Lower lobe of right lung (tissue), 2 donors: ENCODE data around the gene GRIA4. TPM values are rescaled to one million over a fixed set of nuclear protein-coding genes. Genes with fewer than 3 reads are reported as not detected.
"Not testable (repeated sequence)": the region's sequence is repeated elsewhere in the genome, so short reads cannot be mapped to it uniquely, and the experiment has no call there.

ENCODE experiments used
- ATAC-seq, 2 donors: fragments of 200-7000 bp; cut with Tn5 transposase; one replicate each; pipeline ENCODE4 v1.9.1; 2020 to 2022; ENCODE audit warnings: mild to moderate bottlenecking in 2 of 2, moderate library complexity in 2 of 2
- DNase-seq: peaks from one replicate; pipeline ENCODE4 v3.0.0-alpha.2; 2020
- H3K27ac ChIP-seq: fragments of 200-600 bp; one replicate; pipeline ENCODE4 v1.8.0; 2022
- H3K27me3 ChIP-seq: fragments of 200-600 bp; one replicate; pipeline ENCODE4 v1.8.0; 2022; ENCODE audit warnings: low read depth
- H3K36me3 ChIP-seq: fragments of 200-600 bp; one replicate; pipeline ENCODE4 v1.8.0; 2022; ENCODE audit warnings: mild to moderate bottlenecking
- H3K4me1 ChIP-seq: fragments of 200-600 bp; one replicate; pipeline ENCODE4 v1.8.0; 2022
- H3K4me3 ChIP-seq: fragments of 200-600 bp; one replicate; pipeline ENCODE4 v1.8.0; 2022; ENCODE audit warnings: mild to moderate bottlenecking
- H3K9me3 ChIP-seq: fragments of 200-600 bp; one replicate; pipeline ENCODE4 v1.8.0; 2022
- CTCF ChIP-seq: fragments of 200-600 bp; IDR thresholded peaks from one replicate; pipeline ENCODE4 v1.8.0; 2022; ENCODE audit warnings: antibody characterized with exemption, mild to moderate bottlenecking
- intact Hi-C: fragments of 100-400 bp; cut with DNase I; formaldehyde crosslinking; loops from one replicate; pipeline ENCODE4 v1.11.0; 2022
- total RNA-seq: library from RNA; stranded (reverse); fragmentation: NEBNext Ultra II Directional; extraction: Animal tissue kit (Norgen Biotek cat#: 25700); gene quantifications from one replicate; pipeline ENCODE4 v1.2.1, GENCODE V29; 2021
- donor health status: DM: no; HTN: yes; CAD: no; lungs with severe emphysema.

GRIA4 gene
- total RNA-seq, 1 donor from 2014 or later: not detected

- Histone ChIP-seq H3K4me1 (no peaks in the 10 kb centered on the region), H3K36me3 (no peaks in the 10 kb centered on the region), H3K27me3 (no peaks in the 10 kb centered on the region), H3K4me3 (no peak overlapping the region), H3K27ac (no peak overlapping the region), H3K9me3 (no peaks in the 10 kb centered on the region)
- no peak for TF ChIP-seq CTCF
- intact Hi-C loops: no loop called here
- ATAC-seq (no peak), DNase-seq (no peak)
Observed at GRCh38 chr11:105774899-105775298, 165.0 kb downstream of the GRIA4 start.

- ATAC-seq (no peak), DNase-seq (no peak)
- no peaks in the 10 kb centered on the region for H3K9me3 ChIP-seq
- no peak overlapping the region for H3K27ac ChIP-seq
- no peak for TF ChIP-seq CTCF
- H3K27me3 ChIP-seq: no peaks in the 10 kb centered on the region
- no peak overlapping the region for H3K4me3 ChIP-seq
- H3K4me1 ChIP-seq: no peaks in the 10 kb centered on the region
- intact Hi-C loops: no loop called here
- H3K36me3 ChIP-seq: no peaks in the 10 kb centered on the region
Observed at GRCh38 chr11:105780781-105781525, 171.1 kb downstream of the GRIA4 start.

GRCh38 chr11:105781807-105782206 is 171.9 kb downstream of the GRIA4 start:
- no peaks in the 10 kb centered on the region for H3K36me3 ChIP-seq
- H3K27me3 ChIP-seq: no peaks in the 10 kb centered on the region
- no peaks in the 10 kb centered on the region for H3K9me3 ChIP-seq
- intact Hi-C loops: no loop called here
- TF ChIP-seq CTCF: no peak
- no peak overlapping the region for H3K27ac ChIP-seq
- no peak for DNase-seq
- ATAC-seq: no peak
- H3K4me1 ChIP-seq: no peaks in the 10 kb centered on the region
- H3K4me3 ChIP-seq: no peak overlapping the region

- intact Hi-C loops: no loop called here
- no peak for DNase-seq
- no peak overlapping the region for H3K27ac ChIP-seq
- H3K4me3 ChIP-seq: no peak overlapping the region
- ATAC-seq: no peak
- no peak for TF ChIP-seq CTCF
- H3K4me1 ChIP-seq: no peaks in the 10 kb centered on the region
- no peaks in the 10 kb centered on the region for H3K36me3 ChIP-seq
- no peaks in the 10 kb centered on the region for H3K9me3 ChIP-seq
- H3K27me3 ChIP-seq: no peaks in the 10 kb centered on the region
Observed at GRCh38 chr11:105783216-105783615, 173.3 kb downstream of the GRIA4 start.

- H3K27ac ChIP-seq, H3K36me3 ChIP-seq, H3K4me1 ChIP-seq, H3K9me3 ChIP-seq, DNase-seq, H3K27me3 ChIP-seq, intact Hi-C loops, ATAC-seq, H3K4me3 ChIP-seq: not testable (repeated sequence)
Observed at GRCh38 chr11:105785850-105786249, 176.0 kb downstream of the GRIA4 start.

GRCh38 chr11:105786741-105787140 is 176.9 kb downstream of the GRIA4 start:
- H3K36me3 ChIP-seq: no peaks in the 10 kb centered on the region
- TF ChIP-seq CTCF: no peak
- H3K27ac ChIP-seq: no peak overlapping the region
- intact Hi-C loops: no loop called here
- H3K4me3 ChIP-seq: no peak overlapping the region
- H3K9me3 ChIP-seq: no peaks in the 10 kb centered on the region
- DNase-seq (no peak), ATAC-seq (no peak)
- H3K4me1 ChIP-seq: no peaks in the 10 kb centered on the region
- no peaks in the 10 kb centered on the region for H3K27me3 ChIP-seq
